ENCODE results near the gene STK39.

The STK39 gene

DNA sequence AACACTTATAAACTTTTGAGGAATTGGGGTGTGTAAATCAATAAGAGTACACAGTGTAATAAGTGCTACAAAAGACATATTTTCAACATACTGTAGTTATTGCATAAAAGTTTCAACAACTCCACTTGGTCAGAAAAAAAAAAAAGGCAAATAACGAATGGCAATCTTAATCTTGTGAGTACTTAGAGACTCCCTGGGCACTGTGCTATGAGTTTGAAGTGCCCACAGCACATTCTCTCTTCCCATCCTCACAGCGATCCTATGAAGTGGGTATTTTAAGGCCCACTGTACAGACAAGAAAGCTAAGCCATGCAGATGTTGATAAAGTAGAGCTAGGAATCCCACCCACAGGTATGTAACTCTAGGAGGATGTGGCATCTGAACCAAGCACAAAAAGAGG, 112.3 kb downstream of the STK39 start:
- H3K4me2 ChIP-seq (ENCODE audit: low read length): no peak overlapping the region
- TF ChIP-seq, protein P1, sequence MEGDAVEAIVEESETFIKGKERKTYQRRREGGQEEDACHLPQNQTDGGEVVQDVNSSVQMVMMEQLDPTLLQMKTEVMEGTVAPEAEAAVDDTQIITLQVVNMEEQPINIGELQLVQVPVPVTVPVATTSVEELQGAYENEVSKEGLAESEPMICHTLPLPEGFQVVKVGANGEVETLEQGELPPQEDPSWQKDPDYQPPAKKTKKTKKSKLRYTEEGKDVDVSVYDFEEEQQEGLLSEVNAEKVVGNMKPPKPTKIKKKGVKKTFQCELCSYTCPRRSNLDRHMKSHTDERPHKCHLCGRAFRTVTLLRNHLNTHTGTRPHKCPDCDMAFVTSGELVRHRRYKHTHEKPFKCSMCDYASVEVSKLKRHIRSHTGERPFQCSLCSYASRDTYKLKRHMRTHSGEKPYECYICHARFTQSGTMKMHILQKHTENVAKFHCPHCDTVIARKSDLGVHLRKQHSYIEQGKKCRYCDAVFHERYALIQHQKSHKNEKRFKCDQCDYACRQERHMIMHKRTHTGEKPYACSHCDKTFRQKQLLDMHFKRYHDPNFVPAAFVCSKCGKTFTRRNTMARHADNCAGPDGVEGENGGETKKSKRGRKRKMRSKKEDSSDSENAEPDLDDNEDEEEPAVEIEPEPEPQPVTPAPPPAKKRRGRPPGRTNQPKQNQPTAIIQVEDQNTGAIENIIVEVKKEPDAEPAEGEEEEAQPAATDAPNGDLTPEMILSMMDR (IDR thresholded peaks at IDR 0.05; ENCODE audit: low read depth, low read length, poor library complexity, severe bottlenecking): no peak
- TF ChIP-seq EZH2phosphoT487 (IDR thresholded peaks at IDR 0.05; ENCODE audit: borderline replicate concordance, low read length): no peak
- peaks cover 42% of the 10 kb centered on the region for H3K36me3 ChIP-seq (ENCODE audit: control insufficient read depth, low read length)
- no peak overlapping the region for H3K4me3 ChIP-seq (ENCODE audit: low read length)
- peaks cover 22% of the 10 kb centered on the region for H3K4me1 ChIP-seq (ENCODE audit: control insufficient read depth, low read length)
- no peaks in the 10 kb centered on the region for H3K9me3 ChIP-seq (ENCODE audit: control insufficient read depth, insufficient read depth, low read length)
- H3F3A ChIP-seq (ENCODE audit: control insufficient read depth, insufficient read depth): no peaks in the 10 kb centered on the region
- H3K27me3 ChIP-seq (ENCODE audit: control insufficient read depth, low read length): no peaks in the 10 kb centered on the region
- H4K20me1 ChIP-seq (ENCODE audit: control insufficient read depth, insufficient read depth, low read depth, low read length): no peaks in the 10 kb centered on the region
- H3K27ac ChIP-seq (ENCODE audit: low read depth, low read length): no peak overlapping the region
- H3K79me2 ChIP-seq (ENCODE audit: control insufficient read depth, low read length): no peaks in the 10 kb centered on the region
- no peaks in the 10 kb centered on the region for H3K9me2 ChIP-seq (replicated peaks; ENCODE audit: control insufficient read depth, low read length)

DNA sequence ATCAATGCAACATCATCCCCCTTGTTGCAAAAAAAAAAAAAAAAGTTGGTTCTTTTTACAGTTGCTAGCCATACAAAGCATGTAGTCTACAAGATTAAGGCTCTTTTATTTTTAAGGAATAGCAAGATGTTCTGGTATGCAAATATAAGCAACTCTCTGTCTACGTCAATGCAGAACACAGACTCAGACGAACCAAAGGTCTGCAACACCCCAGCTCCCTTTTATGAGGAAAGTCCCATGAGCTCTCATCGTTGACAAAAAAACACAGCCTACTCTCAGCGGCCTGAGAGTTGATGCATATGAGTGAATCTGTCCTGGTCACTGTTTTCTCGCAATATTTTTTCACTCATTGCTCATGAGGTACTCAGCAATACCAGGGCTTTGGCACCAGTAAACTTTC, 112.9 kb downstream of the STK39 start:
- no peak overlapping the region for H3K4me2 ChIP-seq (ENCODE audit: low read length)
- no peaks in the 10 kb centered on the region for H3K9me3 ChIP-seq (ENCODE audit: control insufficient read depth, insufficient read depth, low read length)
- H3F3A ChIP-seq (ENCODE audit: control insufficient read depth, insufficient read depth): no peaks in the 10 kb centered on the region
- TF ChIP-seq, protein P1 (IDR thresholded peaks at IDR 0.05; ENCODE audit: low read depth, low read length, poor library complexity, severe bottlenecking): no peak
- no peak for TF ChIP-seq EZH2phosphoT487 (IDR thresholded peaks at IDR 0.05; ENCODE audit: borderline replicate concordance, low read length)
- no peaks in the 10 kb centered on the region for H3K79me2 ChIP-seq (ENCODE audit: control insufficient read depth, low read length)
- H3K27me3 ChIP-seq (ENCODE audit: control insufficient read depth, low read length): no peaks in the 10 kb centered on the region
- H3K9me2 ChIP-seq (replicated peaks; ENCODE audit: control insufficient read depth, low read length): no peaks in the 10 kb centered on the region
- no peak overlapping the region for H3K27ac ChIP-seq (ENCODE audit: low read depth, low read length)
- no peak overlapping the region for H3K4me3 ChIP-seq (ENCODE audit: low read length)
- no peaks in the 10 kb centered on the region for H4K20me1 ChIP-seq (ENCODE audit: control insufficient read depth, insufficient read depth, low read depth, low read length)
- H3K4me1 ChIP-seq (ENCODE audit: control insufficient read depth, low read length): peaks cover 22% of the 10 kb centered on the region
- H3K36me3 ChIP-seq (ENCODE audit: control insufficient read depth, low read length): peaks cover 43% of the 10 kb centered on the region

- no peaks in the 10 kb centered on the region for H3K79me2 ChIP-seq (ENCODE audit: control insufficient read depth, low read length)
- peaks cover 10% of the 10 kb centered on the region for H3K4me1 ChIP-seq (ENCODE audit: control insufficient read depth, low read length)
- no peaks in the 10 kb centered on the region for H3F3A ChIP-seq (ENCODE audit: control insufficient read depth, insufficient read depth)
- H3K9me2 ChIP-seq (replicated peaks; ENCODE audit: control insufficient read depth, low read length): no peaks in the 10 kb centered on the region
- H3K4me2 ChIP-seq (ENCODE audit: low read length): no peak overlapping the region
- H3K27ac ChIP-seq (ENCODE audit: low read depth, low read length): no peak overlapping the region
- no peaks in the 10 kb centered on the region for H4K20me1 ChIP-seq (ENCODE audit: control insufficient read depth, insufficient read depth, low read depth, low read length)
- no peak overlapping the region for H3K4me3 ChIP-seq (ENCODE audit: low read length)
- no peaks in the 10 kb centered on the region for H3K27me3 ChIP-seq (ENCODE audit: control insufficient read depth, low read length)
- peaks cover 28% of the 10 kb centered on the region for H3K36me3 ChIP-seq (ENCODE audit: control insufficient read depth, low read length)
- TF ChIP-seq EZH2phosphoT487 (IDR thresholded peaks at IDR 0.05; ENCODE audit: borderline replicate concordance, low read length): no peak
- TF ChIP-seq, protein P1 (IDR thresholded peaks at IDR 0.05; ENCODE audit: low read depth, low read length, poor library complexity, severe bottlenecking): no peak
- no peaks in the 10 kb centered on the region for H3K9me3 ChIP-seq (ENCODE audit: control insufficient read depth, insufficient read depth, low read length)
Observed at GRCh38 chr2:168132389-168132788, 115.0 kb downstream of the STK39 start.

DNA sequence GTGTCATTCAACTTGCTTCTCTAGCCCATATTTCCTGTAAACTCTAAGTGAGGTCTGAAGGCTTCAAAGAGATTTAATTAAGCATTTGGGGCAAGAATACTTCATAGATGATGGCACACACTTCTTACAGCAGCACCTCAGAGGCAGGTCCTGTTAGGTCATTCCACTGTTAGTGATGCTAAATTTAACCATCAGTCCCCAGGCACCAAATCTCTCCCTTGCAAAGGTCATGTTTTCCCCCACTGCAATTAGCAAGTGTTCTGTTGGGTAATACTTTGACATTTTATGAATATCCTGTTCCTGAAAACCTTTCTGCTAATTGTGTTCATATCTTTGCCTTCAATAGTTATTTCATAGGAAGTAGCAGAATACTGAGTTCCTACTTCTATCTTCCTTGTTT, 117.0 kb downstream of the STK39 start:
- Histone ChIP-seq H3K4me3 (ENCODE audit: low read length) (no peak overlapping the region), H3K4me1 (ENCODE audit: control insufficient read depth, low read length) (no peaks in the 10 kb centered on the region), H3K27ac (ENCODE audit: low read depth, low read length) (no peak overlapping the region), H3F3A (ENCODE audit: control insufficient read depth, insufficient read depth) (no peaks in the 10 kb centered on the region), H3K4me2 (ENCODE audit: low read length) (no peak overlapping the region), H3K27me3 (ENCODE audit: control insufficient read depth, low read length) (no peaks in the 10 kb centered on the region), H3K36me3 (ENCODE audit: control insufficient read depth, low read length) (peaks cover 20% of the 10 kb centered on the region), H4K20me1 (ENCODE audit: control insufficient read depth, insufficient read depth, low read depth, low read length) (no peaks in the 10 kb centered on the region), H3K9me2 (replicated peaks; ENCODE audit: control insufficient read depth, low read length) (no peaks in the 10 kb centered on the region), H3K79me2 (ENCODE audit: control insufficient read depth, low read length) (no peaks in the 10 kb centered on the region), H3K9me3 (ENCODE audit: control insufficient read depth, insufficient read depth, low read length) (no peaks in the 10 kb centered on the region)
- TF ChIP-seq, protein P1 (IDR thresholded peaks at IDR 0.05; ENCODE audit: low read depth, low read length, poor library complexity, severe bottlenecking): no peak
- no peak for TF ChIP-seq EZH2phosphoT487 (IDR thresholded peaks at IDR 0.05; ENCODE audit: borderline replicate concordance, low read length)
